Suppressor macrophage (primary cell): ENCODE data around the gene CCDC39.

Experiments
- DNase-seq, 4 experiments: peaks; one replicate each; pipeline ENCODE4 v3.0.0-alpha.2; 2020 to 2022
- total RNA-seq, 17 experiments: gene quantifications; one replicate each; lab custom pipeline; 2026; ENCODE audit warnings: mixed read lengths in 6 of 17, inconsistent platforms in 3 of 17; lab: John Stamatoyannopoulos, UW

Gene CCDC39
- 0 to 1.8 (median 0) reads per million in 17 experiments for total RNA-seq

DNA sequence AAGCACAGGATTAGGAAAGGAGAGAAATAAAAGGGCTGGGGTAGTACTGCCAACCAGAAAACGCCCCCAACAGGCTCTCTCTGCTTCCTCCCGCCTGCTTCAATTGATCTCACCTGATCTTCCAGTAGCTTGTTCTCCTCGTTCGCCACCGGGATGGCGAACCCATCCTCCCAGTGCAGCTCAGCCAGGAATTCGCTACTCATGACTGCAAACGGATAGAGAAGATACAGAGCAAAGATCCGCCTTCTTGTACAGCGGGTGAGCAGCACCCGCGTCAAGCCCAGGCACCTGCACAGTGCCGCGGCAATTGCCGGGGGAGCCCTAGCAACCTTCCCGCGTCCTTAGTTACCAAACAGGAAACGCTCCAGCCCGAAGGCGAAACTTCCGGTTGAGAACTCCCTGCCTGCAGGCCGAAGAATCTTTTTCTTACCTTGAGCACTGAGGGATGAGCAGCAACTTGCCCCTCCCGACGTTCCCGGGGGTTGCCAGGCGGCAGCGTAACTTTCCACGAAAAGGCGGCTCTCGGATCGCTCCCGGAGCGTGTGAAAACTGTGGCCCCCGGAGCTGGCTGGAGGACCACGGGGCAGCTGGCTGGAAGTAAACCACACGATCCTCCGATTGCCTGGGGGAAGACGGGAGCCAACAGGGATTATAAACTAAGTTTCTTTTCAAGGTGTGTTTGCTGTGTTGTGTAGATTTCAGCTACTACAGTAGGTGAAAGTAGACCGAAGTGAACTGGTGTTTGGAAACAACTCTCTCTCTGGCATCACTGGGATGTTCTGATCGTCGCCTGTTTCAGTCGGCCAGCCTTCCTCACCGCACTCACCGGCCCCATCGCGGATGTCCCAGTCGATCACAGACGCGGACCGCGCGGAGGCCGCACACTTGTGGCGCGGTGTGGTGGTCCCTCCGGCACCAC, at the start of gene CCDC39:
TSS of gene CCDC39 (minus strand) at position 312 of the 919 bp plus-strand sequence. CDS start at position 203, 109 bp downstream.
- peak; percentile 4 to 56 (median 30) for DNase-seq

DNA sequence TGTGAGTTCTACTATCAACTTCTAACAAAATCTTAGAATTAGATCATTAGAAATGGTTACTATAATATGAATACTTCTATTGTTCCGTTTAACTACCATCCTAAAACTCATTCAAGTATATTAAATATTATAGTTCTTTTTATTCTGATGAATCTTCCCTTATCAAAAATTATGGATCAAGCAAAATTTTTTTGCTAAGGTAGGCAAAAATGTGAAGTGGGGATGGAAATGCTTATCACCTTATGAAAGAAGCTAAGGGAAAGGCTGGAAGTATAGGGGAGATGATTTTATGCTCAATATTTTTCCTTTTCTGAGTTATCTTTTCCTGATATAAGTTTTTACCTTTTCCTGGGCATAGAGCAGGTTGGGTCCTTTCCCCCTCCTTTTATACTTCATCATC, 40.7 kb upstream of the CCDC39 start:
- DNase-seq = no peak

GRCh38 chr3:180707896-180708295, 28.6 kb upstream of the CCDC39 start:
- DNase-seq = no peak

DNA sequence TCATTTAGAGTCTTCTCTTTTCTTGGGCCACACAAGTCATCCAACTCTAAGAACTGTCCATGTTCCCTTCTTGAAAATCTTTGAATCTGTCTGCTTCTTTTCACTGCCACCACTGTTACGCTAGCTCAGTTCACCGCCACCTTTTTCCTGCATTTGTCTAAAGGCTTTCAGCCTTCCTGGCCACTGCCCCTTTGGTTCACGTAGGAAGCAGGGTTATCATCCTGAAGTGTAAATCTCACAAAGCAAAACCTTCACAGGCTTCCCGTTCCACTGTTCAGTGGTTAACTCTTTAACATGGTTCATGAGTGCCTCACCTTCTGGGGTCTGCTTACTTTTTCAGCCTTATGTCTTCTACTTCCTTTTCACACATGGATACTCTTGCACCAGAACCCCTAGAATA, 26.3 kb upstream of the CCDC39 start:
- DNase-seq = no peak

- no peak for DNase-seq
These were observed 25.2 kb upstream of the CCDC39 start for GRCh38 chr3:180704532-180704931.

DNA sequence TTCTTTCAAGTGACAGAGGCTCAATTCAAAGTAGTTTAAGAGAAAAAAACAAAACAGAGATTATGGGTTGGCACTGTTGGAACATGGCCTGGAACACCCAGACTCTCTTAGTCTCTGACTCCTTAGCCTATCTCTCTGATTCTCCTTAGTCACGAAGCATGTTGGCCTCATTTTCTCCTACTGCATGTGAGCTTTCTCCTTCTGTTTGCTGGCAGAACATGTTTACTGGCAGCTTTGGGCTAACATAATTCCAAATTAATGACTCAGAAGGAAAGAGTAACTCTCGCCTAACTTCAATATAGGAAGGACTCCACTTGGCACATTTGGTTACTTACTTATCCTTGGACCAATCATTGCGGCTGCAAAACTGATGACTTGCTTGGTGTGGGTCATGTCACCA, 21.7 kb upstream of the CCDC39 start:
- DNase-seq = no peak

DNA sequence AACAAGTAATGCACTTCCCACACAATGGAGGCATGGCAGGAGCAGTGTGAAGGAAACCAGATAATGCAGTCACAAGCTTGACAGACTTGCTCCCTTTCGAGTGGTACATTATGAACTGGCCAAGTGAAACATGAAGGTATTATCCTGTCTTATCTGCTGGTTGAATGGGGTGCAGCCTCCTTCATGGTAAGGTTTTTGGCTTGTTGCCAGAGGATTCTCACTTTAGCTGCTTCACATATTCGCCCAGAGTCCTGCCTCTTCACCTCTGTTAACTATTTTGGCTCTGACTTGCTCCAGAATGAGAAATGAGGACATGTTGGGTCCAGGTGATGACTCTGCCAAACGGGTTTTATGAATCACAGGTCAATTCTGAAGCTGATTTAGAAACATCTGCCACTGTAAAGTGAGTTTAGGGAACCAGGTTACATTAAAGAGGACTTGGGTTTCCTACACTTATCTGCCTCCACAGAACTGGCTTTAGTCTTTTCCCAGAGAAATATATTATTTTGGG, 19.5 kb upstream of the CCDC39 start:
- no peak for DNase-seq

DNA sequence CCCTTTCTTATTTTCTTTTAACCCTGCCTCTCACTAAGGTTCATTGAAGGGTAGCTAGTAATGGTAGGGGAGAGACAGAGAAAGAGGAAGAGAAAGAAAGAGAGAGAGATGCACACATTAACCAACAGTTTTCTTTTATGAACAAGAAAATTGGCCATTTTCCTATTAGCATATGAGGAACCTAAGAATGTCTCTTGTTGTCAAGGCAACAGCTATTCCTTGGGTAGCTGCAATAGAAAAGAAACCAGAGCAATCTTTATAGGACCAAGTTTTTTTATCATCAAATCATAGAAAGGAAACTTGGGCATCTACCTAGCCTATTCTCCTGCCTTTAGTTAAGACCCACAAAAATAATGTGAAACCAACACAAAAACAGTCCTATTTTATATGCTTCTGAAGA, 15.0 kb upstream of the CCDC39 start:
- DNase-seq = no peak

DNA sequence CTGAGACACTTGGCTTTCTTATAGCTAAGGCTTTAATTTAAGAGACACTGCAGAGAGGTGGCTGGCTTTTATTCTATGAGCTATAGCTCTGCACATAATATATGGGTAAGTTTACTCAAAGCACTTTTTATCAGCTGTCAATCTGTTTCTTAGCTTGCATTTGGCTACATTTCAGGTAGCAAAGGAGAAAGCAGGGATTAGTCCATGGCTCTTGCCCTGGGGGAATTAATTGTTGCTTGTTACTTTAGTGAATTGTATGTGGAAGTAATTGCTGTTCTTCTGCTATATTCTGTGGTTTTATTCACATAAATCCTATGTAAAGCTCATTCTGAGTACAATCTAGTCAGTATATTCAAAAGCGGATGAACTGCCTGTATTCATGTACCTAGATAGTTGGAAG, 14.4 kb upstream of the CCDC39 start:
- no peak for DNase-seq

DNA sequence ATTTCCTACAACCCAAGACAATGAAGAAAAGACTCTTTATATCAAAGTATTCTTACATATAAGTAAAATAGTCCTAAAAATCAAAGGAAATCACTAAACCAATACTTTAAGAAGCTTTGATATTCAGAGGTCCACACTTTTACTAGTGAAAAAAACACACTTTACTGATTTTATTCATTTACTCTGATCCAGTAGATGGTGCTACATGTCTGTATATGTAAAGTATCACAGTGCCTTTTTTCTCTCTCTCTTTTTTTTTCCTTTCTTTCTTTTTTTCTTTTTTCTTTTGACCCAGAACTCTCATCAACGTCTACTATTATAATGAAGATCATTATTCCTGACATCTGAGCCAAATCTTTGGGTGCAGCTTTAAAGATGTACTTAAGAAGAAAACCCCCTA, 10.8 kb upstream of the CCDC39 start:
- no peak for DNase-seq

- DNase-seq = no peak
These were observed 5.5 kb upstream of the CCDC39 start for GRCh38 chr3:180684807-180685206.

DNA sequence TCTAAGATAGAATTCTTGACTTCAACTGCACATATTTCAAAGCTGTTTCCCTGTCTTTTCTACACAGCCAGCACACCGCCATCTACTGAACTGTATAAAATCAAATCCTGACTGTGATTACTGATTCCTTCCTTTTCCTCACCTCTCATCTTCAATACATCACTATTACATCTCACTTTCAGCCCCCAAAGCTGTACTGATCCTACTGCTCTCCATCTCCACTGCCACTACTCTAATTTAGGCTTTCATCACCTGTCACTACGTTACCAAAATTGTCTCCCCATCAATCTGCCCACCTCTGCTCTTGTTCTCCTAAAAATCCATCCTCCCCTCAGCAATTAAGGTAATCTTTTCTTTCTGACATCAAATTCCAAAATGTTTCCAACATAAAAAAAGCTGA, 4.5 kb upstream of the CCDC39 start:
- DNase-seq = no peak

DNA sequence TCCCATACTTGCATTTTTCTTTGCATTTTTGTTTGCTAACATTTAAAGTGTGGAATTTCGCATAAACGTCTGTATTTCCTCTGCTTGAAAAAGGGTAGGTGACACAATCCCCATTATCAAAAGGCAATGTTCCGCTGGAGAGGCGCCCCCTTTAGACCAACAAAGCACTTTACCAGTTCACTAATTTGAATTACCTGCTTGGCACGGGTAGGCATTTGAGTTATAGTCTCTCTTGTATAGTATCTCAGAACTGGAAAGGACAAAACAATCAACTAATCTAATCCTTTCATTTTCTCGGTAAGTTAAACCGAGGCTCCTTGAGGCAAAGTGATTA, 775 bp upstream of the CCDC39 start:
- peak in 2 of 4 experiments; percentile 7 to 12 for DNase-seq

GRCh38 chr3:180678231-180678630, 1.1 kb downstream of the CCDC39 start:
- no peak for DNase-seq

- DNase-seq = no peak
These were observed 17.8 kb downstream of the CCDC39 start for GRCh38 chr3:180661444-180661843.

DNA sequence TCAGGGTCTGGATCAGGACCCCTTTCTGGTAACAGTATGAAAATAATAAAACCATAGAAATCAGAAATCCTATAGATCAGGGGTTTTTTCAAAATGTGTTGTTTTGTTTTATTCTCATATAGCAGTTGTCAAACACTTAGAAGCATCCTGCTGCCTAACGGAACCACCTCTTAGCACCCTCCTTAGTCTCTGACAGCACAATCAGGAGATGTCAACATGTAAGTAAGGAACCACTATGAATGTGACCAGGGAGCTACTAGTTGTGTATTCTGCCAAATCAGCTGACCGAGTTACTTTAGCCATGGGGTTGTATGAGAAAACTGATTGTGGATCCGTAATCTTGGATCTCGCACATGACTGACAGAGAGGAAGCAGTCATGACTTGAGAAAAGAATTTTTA, 22.2 kb downstream of the CCDC39 start:
- no peak for DNase-seq

DNA sequence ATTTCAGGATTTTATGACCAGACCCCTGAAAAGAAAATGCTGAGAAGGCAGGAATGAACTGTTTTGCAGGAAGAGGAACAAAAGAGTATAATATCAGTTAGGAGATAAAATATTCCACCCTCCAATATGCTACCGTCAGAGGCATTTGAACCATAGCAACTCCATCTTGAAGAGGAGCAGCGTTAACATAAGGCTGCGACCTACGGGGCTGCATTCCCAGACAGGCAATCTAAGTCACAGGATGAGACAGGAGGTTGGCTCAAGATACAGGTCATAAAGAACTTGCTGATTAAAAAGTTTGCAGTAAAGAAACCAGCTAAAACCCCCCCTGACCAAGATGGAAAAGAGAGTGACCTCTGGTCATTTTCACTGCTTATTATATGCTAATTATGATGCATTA, 22.9 kb downstream of the CCDC39 start:
- no peak for DNase-seq

DNA sequence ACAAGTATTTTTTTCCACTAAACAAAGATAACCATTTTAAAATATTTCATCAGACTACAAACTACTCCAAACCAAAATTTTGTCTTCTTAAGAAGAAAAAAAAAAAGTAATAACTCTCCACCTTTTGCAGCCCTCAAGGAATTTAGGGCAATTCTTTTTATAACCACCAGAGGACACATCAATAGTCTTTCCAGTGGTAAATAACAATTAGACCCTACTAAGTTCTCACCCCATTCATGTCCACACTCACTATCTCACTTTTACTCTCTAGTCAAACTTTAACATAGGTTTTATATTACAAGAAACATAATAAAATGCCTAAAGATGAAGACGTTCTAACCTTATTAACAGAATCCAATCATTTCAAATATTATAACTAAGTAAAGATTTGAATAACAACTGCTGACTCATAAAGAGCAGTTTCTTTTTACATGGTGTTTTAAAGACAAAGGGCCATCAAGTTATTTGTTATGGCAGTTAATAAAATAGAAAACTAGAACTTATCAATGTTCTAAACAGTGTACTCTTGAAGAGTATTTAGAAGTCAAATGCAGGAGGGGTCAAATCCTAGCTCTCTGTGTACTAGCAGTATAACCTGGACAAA, 33.0 kb downstream of the CCDC39 start:
- DNase-seq = no peak

DNA sequence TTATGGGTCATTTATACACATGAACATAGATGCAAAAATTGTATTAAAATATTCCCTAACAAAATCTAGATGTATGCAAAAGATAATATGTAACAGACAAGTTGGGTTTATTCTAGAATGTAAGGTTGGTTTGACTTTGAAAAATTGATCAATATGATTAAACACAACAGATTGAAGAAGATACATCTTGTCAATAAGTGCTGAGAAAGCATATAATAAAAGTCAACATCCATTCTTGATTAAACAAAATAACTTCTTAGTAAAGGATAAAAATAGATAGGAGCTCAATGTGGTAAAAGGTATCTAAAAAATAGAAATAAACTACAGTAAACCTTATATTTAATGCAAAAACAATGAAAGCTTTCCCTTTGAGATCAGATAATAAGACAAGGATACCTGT, 38.3 kb downstream of the CCDC39 start:
- no peak for DNase-seq

- DNase-seq = no peak
These were observed 45.6 kb downstream of the CCDC39 start for GRCh38 chr3:180633722-180634121.

GRCh38 chr3:180631317-180631716, 48.0 kb downstream of the CCDC39 start:
- no peak for DNase-seq

GRCh38 chr3:180630371-180630770, 48.9 kb downstream of the CCDC39 start:
- DNase-seq = no peak

DNA sequence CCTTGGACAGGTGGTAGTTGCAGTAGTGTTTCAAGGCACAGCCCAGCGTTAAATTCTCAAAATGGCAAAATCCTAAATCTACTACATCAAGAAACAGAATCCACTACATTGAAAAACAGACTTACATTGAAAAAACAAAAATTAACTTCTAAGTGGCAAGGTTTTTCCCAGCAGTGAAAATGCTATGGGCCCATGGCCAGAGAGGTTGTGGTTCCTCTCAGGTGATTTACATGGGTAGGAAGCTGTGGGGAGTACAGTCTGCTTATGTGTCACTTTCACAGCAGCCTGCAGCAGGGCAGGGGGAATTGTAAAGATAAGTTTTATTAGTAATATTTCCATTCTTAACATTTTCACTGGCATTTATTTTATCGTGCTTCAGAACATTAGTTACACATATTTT, 52.4 kb downstream of the CCDC39 start:
- DNase-seq = no peak

GRCh38 chr3:180624714-180625113, 54.6 kb downstream of the CCDC39 start:
- no peak for DNase-seq
